CD14-positive monocyte (primary cell): ENCODE results near the gene TNFRSF13B. TPM values are rescaled to one million over a fixed set of nuclear protein-coding genes. Genes with fewer than 3 reads are reported as not detected.
A peak's percentile ranks its signal among the peaks of the same experiment; 100 is the strongest.

Experiments used
- DNase-seq, 3 donors: peaks; one replicate each; pipeline ENCODE4 v3.0.0-alpha.2; 2011 to 2022
- H2AFZ ChIP-seq: 2 replicates; pipeline ENCODE4 v1.6.0; 2012; ENCODE audit warnings: mild to moderate bottlenecking, low read depth, low read length, inconsistent platforms; ENCODE audit not compliant: insufficient read depth, poor library complexity, severe bottlenecking
- H3K27ac ChIP-seq, 2 donors: 1 replicate in 1 of 2; 2 replicates in 1 of 2; pipeline ENCODE4 v1.5.1; 2012 to 2013; ENCODE audit warnings: low read length in 2 of 2, control low read depth in 1 of 2, inconsistent platforms in 1 of 2, low read depth in 1 of 2, mild to moderate bottlenecking in 1 of 2
- H3K27me3 ChIP-seq, 2 donors: one replicate each; pipeline versions ENCODE4 v1.6.0 to v1.6.1; 2011 to 2013; ENCODE audit warnings: low read length in 2 of 2; ENCODE audit not compliant: control insufficient read depth in 2 of 2, insufficient read depth in 2 of 2
- H3K36me3 ChIP-seq, 2 donors: replicated peaks in 1 of 2; 1 replicate in 1 of 2; 2 replicates in 1 of 2; pipeline versions ENCODE4 v1.5.1 to v1.6.1; 2012 to 2013; ENCODE audit warnings: low read length in 2 of 2, control low read depth in 1 of 2, inconsistent platforms in 1 of 2, mild to moderate bottlenecking in 1 of 2; ENCODE audit not compliant: insufficient read depth in 2 of 2, control insufficient read depth in 1 of 2
- H3K4me1 ChIP-seq, 2 donors: 1 replicate in 1 of 2; 2 replicates in 1 of 2; pipeline versions ENCODE4 v1.5.1 to v1.6.1; 2012 to 2013; ENCODE audit warnings: low read length in 2 of 2, control low read depth in 1 of 2, inconsistent platforms in 1 of 2, mild to moderate bottlenecking in 1 of 2, moderate library complexity in 1 of 2; ENCODE audit not compliant: insufficient read depth in 2 of 2, control insufficient read depth in 1 of 2
- H3K4me2 ChIP-seq: replicated peaks from 2 replicates; pipeline ENCODE3; 2012; ENCODE audit warnings: low read length, moderate library complexity, mild to moderate bottlenecking; ENCODE audit not compliant: poor library complexity, severe bottlenecking; ENCODE audit errors: extremely low read depth
- H3K4me3 ChIP-seq, 3 experiments: fragments of 200-600 bp in 1 of 3; sonication (generic) in 1 of 3; replicated peaks in 1 of 3; 1 replicate in 2 of 3; 2 replicates in 1 of 3; pipeline ENCODE4 v1.5.1; 2011 to 2013; ENCODE audit warnings: low read length in 3 of 3, mild to moderate bottlenecking in 3 of 3, control low read depth in 2 of 3, low read depth in 2 of 3, inconsistent platforms in 1 of 3, moderate library complexity in 1 of 3
- H3K79me2 ChIP-seq: 2 replicates; pipeline ENCODE4 v1.6.0; 2012; ENCODE audit warnings: mild to moderate bottlenecking, control low read depth, inconsistent platforms, low read length, moderate library complexity; ENCODE audit not compliant: insufficient read depth
- H3K9ac ChIP-seq: 2 replicates; pipeline ENCODE4 v1.6.0; 2017; ENCODE audit warnings: low read length, mild to moderate bottlenecking; ENCODE audit not compliant: insufficient read depth, poor library complexity, severe bottlenecking
- H3K9me3 ChIP-seq, 2 donors: replicated peaks in 1 of 2; 1 replicate in 1 of 2; 2 replicates in 1 of 2; pipeline versions ENCODE4 v1.5.1 to v1.6.1; 2012 to 2013; ENCODE audit warnings: low read length in 2 of 2, control low read depth in 1 of 2; ENCODE audit not compliant: control insufficient read depth in 1 of 2, insufficient read depth in 1 of 2
- H4K20me1 ChIP-seq: 2 replicates; pipeline ENCODE4 v1.6.0; 2012; ENCODE audit warnings: mild to moderate bottlenecking, low read length, control low read depth, moderate library complexity; ENCODE audit not compliant: insufficient read depth
- H3K27ac Mint-ChIP-seq, 7 donors: one replicate each; pipeline ENCODE4 v1.8.0; 2020; ENCODE audit warnings: mild to moderate bottlenecking in 7 of 7, mixed read lengths in 7 of 7, moderate library complexity in 6 of 7, inconsistent platforms in 2 of 7
- H3K27me3 Mint-ChIP-seq, 3 donors: one replicate each; pipeline ENCODE4 v1.8.0; 2021 to 2022; ENCODE audit warnings: low read depth in 3 of 3, mild to moderate bottlenecking in 3 of 3, mixed read lengths in 3 of 3, moderate library complexity in 3 of 3, inconsistent platforms in 1 of 3
- H3K36me3 Mint-ChIP-seq, 2 donors: one replicate each; pipeline ENCODE4 v1.8.0; 2020; ENCODE audit warnings: mixed read lengths in 2 of 2, inconsistent platforms in 1 of 2, mild to moderate bottlenecking in 1 of 2
- H3K4me1 Mint-ChIP-seq: one replicate; pipeline ENCODE4 v1.8.0; 2020; ENCODE audit warnings: mild to moderate bottlenecking, mixed read lengths
- H3K4me3 Mint-ChIP-seq, 2 donors: one replicate each; pipeline ENCODE4 v1.8.0; 2020; ENCODE audit warnings: mild to moderate bottlenecking in 2 of 2, mixed read lengths in 2 of 2, moderate library complexity in 1 of 2
- H3K9me3 Mint-ChIP-seq, 7 donors: one replicate each; pipeline ENCODE4 v1.8.0; 2020 to 2022; ENCODE audit warnings: mixed read lengths in 7 of 7, mild to moderate bottlenecking in 6 of 7, moderate library complexity in 6 of 7, inconsistent platforms in 2 of 7
- WGBS: methylation state at CpG from one replicate; pipeline ENCODE4 v1.1.5; 2013; ENCODE audit warnings: missing lambda C conversion rate; ENCODE audit not compliant: insufficient coverage; 5-methylcytosine and 5-hydroxymethylcytosine counted together
- intact Hi-C, 2 donors: fragments of 100-400 bp; cut with micrococcal nuclease; formaldehyde crosslinking; loops; one replicate each; pipeline versions ENCODE4 v1.15.0 to v1.15.1; 2023
- polyA plus RNA-seq, 3 donors: library from polyadenylated mRNA; depleted of rRNA in 1 of 3; unstranded in 2 of 3; stranded (reverse) in 1 of 3; fragments of 300-500 nt in 2 of 3; fragments of >200 nt in 1 of 3; fragmentation: Illumina TruSeq in 2 of 3; gene quantifications; 1 replicate in 2 of 3; 2 replicates in 1 of 3; pipeline ENCODE4 v1.2.3, GENCODE V29; 2012 to 2021
- TF ChIP-seq, protein P1 (sequence below): fragments of 200-600 bp; IDR thresholded peaks from one replicate; pipeline ENCODE4 v1.8.0; 2022; ENCODE audit warnings: antibody characterized with exemption, mild to moderate bottlenecking

Gene TNFRSF13B
- polyA plus RNA-seq, 3 donors = 0.21 to 0.47 TPM; not detected in 1

- no peaks in the 10 kb centered on the region for H3K4me1 ChIP-seq
- no peaks in the 10 kb centered on the region for H4K20me1 ChIP-seq
- Mint-ChIP-seq H3K9me3 (peaks cover 0 to 3% (median 0%) of the 10 kb centered on the region in 7 donors), H3K4me1 (peaks cover 5% of the 10 kb centered on the region), H3K27me3 (peaks cover 2 to 6% (median 6%) of the 10 kb centered on the region in 3 donors), H3K27ac (peak overlapping the region in 1 of 7 donors; percentile 8), H3K36me3 (no peaks in the 10 kb centered on the region), H3K4me3 (no peak overlapping the region)
- no peaks in the 10 kb centered on the region for H3K27me3 ChIP-seq
- H3K27ac ChIP-seq = no peak overlapping the region
- no peaks in the 10 kb centered on the region for H3K36me3 ChIP-seq
- intact Hi-C loops = no loop called here
- TF ChIP-seq, protein P1, sequence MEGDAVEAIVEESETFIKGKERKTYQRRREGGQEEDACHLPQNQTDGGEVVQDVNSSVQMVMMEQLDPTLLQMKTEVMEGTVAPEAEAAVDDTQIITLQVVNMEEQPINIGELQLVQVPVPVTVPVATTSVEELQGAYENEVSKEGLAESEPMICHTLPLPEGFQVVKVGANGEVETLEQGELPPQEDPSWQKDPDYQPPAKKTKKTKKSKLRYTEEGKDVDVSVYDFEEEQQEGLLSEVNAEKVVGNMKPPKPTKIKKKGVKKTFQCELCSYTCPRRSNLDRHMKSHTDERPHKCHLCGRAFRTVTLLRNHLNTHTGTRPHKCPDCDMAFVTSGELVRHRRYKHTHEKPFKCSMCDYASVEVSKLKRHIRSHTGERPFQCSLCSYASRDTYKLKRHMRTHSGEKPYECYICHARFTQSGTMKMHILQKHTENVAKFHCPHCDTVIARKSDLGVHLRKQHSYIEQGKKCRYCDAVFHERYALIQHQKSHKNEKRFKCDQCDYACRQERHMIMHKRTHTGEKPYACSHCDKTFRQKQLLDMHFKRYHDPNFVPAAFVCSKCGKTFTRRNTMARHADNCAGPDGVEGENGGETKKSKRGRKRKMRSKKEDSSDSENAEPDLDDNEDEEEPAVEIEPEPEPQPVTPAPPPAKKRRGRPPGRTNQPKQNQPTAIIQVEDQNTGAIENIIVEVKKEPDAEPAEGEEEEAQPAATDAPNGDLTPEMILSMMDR = no peak
- no peaks in the 10 kb centered on the region for H3K79me2 ChIP-seq
- DNase-seq = no peak
- no peak overlapping the region for H3K9ac ChIP-seq
- H3K4me2 ChIP-seq = no peak overlapping the region
- H3K9me3 ChIP-seq = no peaks in the 10 kb centered on the region
- peak overlapping the region; percentile 33 for H2AFZ ChIP-seq
- H3K4me3 ChIP-seq = no peak overlapping the region
- 98% methylated on average over 6 of the region's 10 CpGs for WGBS
Measured at GRCh38 chr17:16975744-16976625, 4.1 kb upstream of the TNFRSF13B start.

DNA sequence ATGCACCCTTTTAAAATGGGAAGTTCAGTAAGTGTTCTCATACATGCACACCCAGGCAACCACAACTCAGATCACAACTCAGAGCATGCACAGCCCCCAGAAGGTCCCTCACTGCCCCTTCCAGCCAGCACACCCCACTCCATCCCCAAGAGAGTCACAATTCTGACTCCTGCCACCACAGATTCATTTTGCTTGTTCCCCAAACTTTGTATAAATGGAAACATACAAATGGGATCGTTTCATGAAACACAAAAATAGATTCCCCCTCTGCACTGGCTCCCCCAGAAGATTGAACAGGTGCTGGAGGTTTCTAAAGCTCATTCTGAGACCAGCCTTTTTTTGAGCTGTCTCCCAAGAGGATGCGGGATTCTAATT is 3.3 kb upstream of the TNFRSF13B start:
- H3K4me2 ChIP-seq = no peak overlapping the region
- no peak overlapping the region for H3K27ac Mint-ChIP-seq

More for the DNA sequence above, 3.3 kb upstream of the TNFRSF13B start:
- Histone ChIP-seq H3K9ac (no peak overlapping the region), H3K27me3 (no peaks in the 10 kb centered on the region), H3K36me3 (no peaks in the 10 kb centered on the region), H3K27ac (no peak overlapping the region), H3K9me3 (no peaks in the 10 kb centered on the region), H3K4me3 (no peak overlapping the region), H4K20me1 (no peaks in the 10 kb centered on the region), H3K4me1 (no peaks in the 10 kb centered on the region), H3K79me2 (no peaks in the 10 kb centered on the region), H2AFZ (no peak overlapping the region)
- no peak for DNase-seq
- Mint-ChIP-seq H3K27me3 (peaks cover 5 to 6% (median 6%) of the 10 kb centered on the region in 3 donors), H3K9me3 (peaks cover 0 to 3% (median 0%) of the 10 kb centered on the region in 7 donors), H3K4me1 (peaks cover 5% of the 10 kb centered on the region), H3K36me3 (no peaks in the 10 kb centered on the region), H3K4me3 (no peak overlapping the region)
- intact Hi-C loops = no loop called here
- no CpG with 5 or more reads among the region's 2 CpGs for whole genome bisulfite sequencing
- TF ChIP-seq, protein P1 = no peak
